Right atrium auricular region (tissue), 2 donors: ENCODE results near the gene WDTC1. TPM values are rescaled to one million over a fixed set of nuclear protein-coding genes. Genes with fewer than 3 reads are reported as not detected.

Experiments
- DNase-seq: peaks from one replicate; pipeline ENCODE4 v3.0.0-alpha.2; 2019; ENCODE audit warnings: low spot score
- H3K27ac ChIP-seq, 2 donors: fragments of 200-600 bp; sonication (generic); 1 replicate in 1 of 2; 2 replicates in 1 of 2; pipeline ENCODE4 v1.5.1; 2016 to 2019
- H3K27me3 ChIP-seq, 2 donors: fragments of 200-600 bp; sonication (generic); one replicate each; pipeline versions ENCODE4 v1.5.1 to v1.6.0; 2017 to 2019
- H3K36me3 ChIP-seq: fragments of 200-600 bp; sonication (generic); one replicate; pipeline ENCODE4 v1.5.1; 2016
- H3K4me1 ChIP-seq, 2 donors: fragments of 200-600 bp; sonication (generic); one replicate each; pipeline versions ENCODE4 v1.5.1 to v1.6.0; 2017 to 2019
- H3K4me3 ChIP-seq, 2 donors: fragments of 200-600 bp; sonication (generic); 1 replicate in 1 of 2; 2 replicates in 1 of 2; pipeline ENCODE4 v1.5.1; 2017 to 2019; ENCODE audit warnings: mild to moderate bottlenecking in 1 of 2, moderate library complexity in 1 of 2
- H3K9me3 ChIP-seq, 2 donors: fragments of 200-600 bp; sonication (generic); one replicate each; pipeline ENCODE4 v1.5.1; 2019
- CTCF ChIP-seq, 2 donors: fragments of 200-600 bp; sonication (generic); IDR thresholded peaks; one replicate each; pipeline ENCODE4 v1.5.1; 2019; ENCODE audit warnings: antibody characterized with exemption in 2 of 2
- total RNA-seq, 2 donors: library from RNA; depleted of rRNA; stranded (reverse); fragments of >200 nt; gene quantifications; one replicate each; pipeline ENCODE4 v1.1.0, GENCODE V29; 2016

Gene WDTC1
- total RNA-seq, 2 donors from 2014 or later = 52.0 to 77.9 TPM

GRCh38 chr1:27301052-27301422 is 66.6 kb downstream of the WDTC1 start:
- H3K4me3 ChIP-seq = no peak overlapping the region
- H3K9me3 ChIP-seq = no peaks in the 10 kb centered on the region
- no peak for TF ChIP-seq CTCF (IDR thresholded peaks at IDR 0.05)
- peaks cover 4 to 36% of the 10 kb centered on the region in 2 donors for H3K4me1 ChIP-seq
- H3K36me3 ChIP-seq = peaks cover 63% of the 10 kb centered on the region
- no peak for DNase-seq
- H3K27me3 ChIP-seq = no peaks in the 10 kb centered on the region
- H3K27ac ChIP-seq = peak overlapping the region; percentile 80 to 95

DNA sequence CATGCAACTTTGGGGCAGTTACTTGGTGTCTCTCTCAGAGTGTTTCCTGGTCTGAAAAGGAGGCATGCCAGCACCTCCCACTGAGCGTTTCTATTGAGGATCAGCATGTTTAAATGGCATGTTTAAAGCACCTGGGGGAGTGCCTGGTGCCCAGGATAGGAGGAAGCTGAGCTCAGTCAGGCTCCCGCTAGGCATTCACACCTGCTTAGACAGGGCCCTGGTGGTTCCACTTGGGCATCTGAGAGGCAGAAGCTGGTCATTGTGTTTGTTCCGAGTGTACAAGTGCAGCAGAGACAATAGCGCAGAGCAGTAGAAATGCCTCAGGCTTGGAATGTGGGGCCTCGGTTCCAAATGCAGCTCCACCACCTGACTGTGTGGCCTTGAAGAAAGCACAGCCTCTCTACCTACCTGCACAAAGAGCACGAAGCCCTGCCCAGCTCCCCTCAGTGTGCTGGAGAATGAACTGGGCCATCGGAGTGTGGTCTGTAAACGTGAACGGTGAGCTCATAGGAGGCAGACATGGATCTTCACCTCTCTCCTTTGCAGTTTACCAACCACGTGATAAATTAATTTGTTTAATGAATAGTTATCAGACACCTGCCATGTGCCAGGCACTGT is 67.3 kb downstream of the WDTC1 start:
- Histone ChIP-seq H3K27ac (peak overlapping the region in 1 of 2 donors; percentile 95), H3K4me1 (peaks cover 4 to 36% of the 10 kb centered on the region in 2 donors), H3K36me3 (peaks cover 66% of the 10 kb centered on the region), H3K4me3 (no peak overlapping the region), H3K9me3 (no peaks in the 10 kb centered on the region), H3K27me3 (no peaks in the 10 kb centered on the region)
- no peak for DNase-seq
- no peak for TF ChIP-seq CTCF (IDR thresholded peaks at IDR 0.05)

DNA sequence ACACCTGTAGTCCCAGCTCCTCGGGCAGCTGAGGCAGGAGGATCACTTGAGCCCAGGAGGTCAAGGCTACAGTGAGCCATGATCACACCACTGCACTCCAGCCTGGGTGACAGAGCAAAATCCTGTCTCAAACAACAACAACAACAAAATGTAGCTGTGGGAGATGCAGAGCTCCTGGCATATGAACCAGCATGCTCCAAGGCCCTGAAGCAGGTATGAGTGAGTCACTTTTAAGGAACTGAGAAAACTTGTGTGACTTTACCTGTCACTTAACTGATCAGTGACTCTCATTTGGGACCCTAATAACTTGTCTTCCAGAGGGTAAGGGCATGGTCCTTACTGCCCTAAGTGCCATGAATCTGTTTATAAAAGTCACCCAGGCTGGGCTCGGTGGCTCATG is 68.2 kb downstream of the WDTC1 start:
- H3K9me3 ChIP-seq = no peaks in the 10 kb centered on the region
- no peaks in the 10 kb centered on the region for H3K27me3 ChIP-seq
- no peak for DNase-seq
- H3K4me1 ChIP-seq = peaks cover 4 to 36% of the 10 kb centered on the region in 2 donors
- no peak overlapping the region for H3K27ac ChIP-seq
- H3K36me3 ChIP-seq = peaks cover 60% of the 10 kb centered on the region
- no peak overlapping the region for H3K4me3 ChIP-seq
- TF ChIP-seq CTCF (IDR thresholded peaks at IDR 0.05) = no peak

DNA sequence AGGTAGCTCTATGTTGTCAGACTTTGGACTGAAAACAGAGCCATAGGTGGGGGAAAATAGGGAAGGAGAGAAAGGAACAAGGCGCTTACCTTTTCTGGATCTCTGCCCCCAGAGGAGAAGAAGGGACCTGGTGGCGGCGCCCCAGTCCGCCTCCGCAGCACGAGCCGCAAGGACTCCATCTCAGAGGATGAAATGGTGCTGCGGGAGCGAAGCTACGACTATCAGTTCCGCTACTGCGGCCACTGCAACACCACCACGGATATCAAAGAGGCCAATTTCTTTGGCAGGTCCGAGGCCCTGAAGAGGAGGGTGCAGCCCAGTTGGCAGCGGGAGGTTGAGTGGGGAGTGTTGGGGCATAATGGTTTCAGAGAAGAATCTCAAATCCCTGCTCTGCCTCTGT is 69.1 kb downstream of the WDTC1 start:
- no peak overlapping the region for H3K4me3 ChIP-seq
- no peak for TF ChIP-seq CTCF (IDR thresholded peaks at IDR 0.05)
- peaks cover 51% of the 10 kb centered on the region for H3K36me3 ChIP-seq
- no peak for DNase-seq
- H3K27ac ChIP-seq = no peak overlapping the region
- no peaks in the 10 kb centered on the region for H3K9me3 ChIP-seq
- H3K27me3 ChIP-seq = no peaks in the 10 kb centered on the region
- peaks cover 4 to 28% of the 10 kb centered on the region in 2 donors for H3K4me1 ChIP-seq

DNA sequence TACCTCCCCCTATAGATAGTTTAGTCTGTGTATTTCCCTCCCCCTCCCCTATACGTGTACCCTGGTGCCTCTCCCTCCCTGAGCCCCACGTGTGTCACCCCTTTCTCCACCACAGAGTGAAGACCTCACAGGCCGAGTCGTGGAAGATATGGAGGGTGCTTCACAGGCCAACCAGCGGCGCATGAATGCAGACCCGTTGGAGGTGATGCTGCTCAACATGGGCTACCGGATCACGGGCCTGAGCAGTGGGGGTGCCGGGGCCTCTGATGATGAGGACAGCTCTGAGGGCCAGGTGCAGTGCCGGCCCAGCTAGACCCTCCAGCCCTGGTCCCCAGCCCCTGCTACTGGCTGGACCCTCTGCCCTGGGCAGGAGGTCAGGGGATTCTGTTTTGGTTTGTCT is 71.6 kb downstream of the WDTC1 start:
- peaks cover 47% of the 10 kb centered on the region for H3K36me3 ChIP-seq
- no peak for DNase-seq
- H3K27ac ChIP-seq = no peak overlapping the region
- H3K27me3 ChIP-seq = no peaks in the 10 kb centered on the region
- no peak for TF ChIP-seq CTCF (IDR thresholded peaks at IDR 0.05)
- no peak overlapping the region for H3K4me3 ChIP-seq
- H3K9me3 ChIP-seq = no peaks in the 10 kb centered on the region
- peaks cover 0 to 2% of the 10 kb centered on the region in 2 donors for H3K4me1 ChIP-seq
